Liver (tissue), 3 donors: ENCODE data around the gene TMED1.

Experiments
- EGR1 ChIP-seq, 2 donors: IDR thresholded peaks; 2 replicates each; pipeline ENCODE4 v1.6.1; 2016 to 2018; ENCODE audit warnings: antibody characterized with exemption in 2 of 2, low read depth in 2 of 2
- FOXA2 ChIP-seq: IDR thresholded peaks from 2 replicates; pipeline ENCODE4 v1.6.1; 2016; ENCODE audit warnings: antibody characterized with exemption
- GABPA ChIP-seq, 2 donors: IDR thresholded peaks in 1 of 2; conservative IDR thresholded peaks in 1 of 2; 2 replicates each; pipeline ENCODE4 v1.6.1; 2016; ENCODE audit warnings: antibody characterized with exemption in 2 of 2, mild to moderate bottlenecking in 1 of 2, moderate library complexity in 1 of 2
- JUND ChIP-seq, 2 donors: IDR thresholded peaks; 2 replicates each; pipeline ENCODE4 v1.6.1; 2016; ENCODE audit warnings: antibody characterized with exemption in 2 of 2
- NR2F2 ChIP-seq: IDR thresholded peaks from 2 replicates; pipeline ENCODE4 v1.6.1; 2016; ENCODE audit warnings: antibody characterized with exemption
- RAD21 ChIP-seq, 2 donors: IDR thresholded peaks; 2 replicates each; pipeline ENCODE4 v1.6.1; 2016; ENCODE audit warnings: antibody characterized with exemption in 2 of 2, mild to moderate bottlenecking in 2 of 2
- REST ChIP-seq: IDR thresholded peaks from 2 replicates; pipeline ENCODE4 v1.6.1; 2016; ENCODE audit warnings: antibody characterized with exemption, mild to moderate bottlenecking
- RXRA ChIP-seq, 2 donors: IDR thresholded peaks; 2 replicates each; pipeline ENCODE4 v1.6.1; 2017 to 2018; ENCODE audit warnings: antibody characterized with exemption in 2 of 2, mild to moderate bottlenecking in 1 of 2
- SP1 ChIP-seq: IDR thresholded peaks from 2 replicates; pipeline ENCODE4 v1.6.1; 2018; ENCODE audit warnings: antibody characterized with exemption, mild to moderate bottlenecking
- TAF1 ChIP-seq: conservative IDR thresholded peaks from 2 replicates; pipeline ENCODE4 v1.6.1; 2016; ENCODE audit warnings: antibody characterized with exemption, mild to moderate bottlenecking
- ZBTB33 ChIP-seq: IDR thresholded peaks from 2 replicates; pipeline ENCODE4 v1.6.1; 2016; ENCODE audit warnings: antibody characterized with exemption
- TF ChIP-seq, protein P1 (sequence below): fragments of 150-350 bp; IDR thresholded peaks from 2 replicates; pipeline ENCODE4 v1.5.1; 2017; ENCODE audit warnings: improper control_type of control experiment, low read depth, low read length; ENCODE audit not compliant: missing input control
- TF ChIP-seq, protein P2 (sequence below): IDR thresholded peaks from 2 replicates; pipeline ENCODE4 v1.6.1; 2016; ENCODE audit warnings: antibody characterized with exemption
- TF ChIP-seq, protein P3 (sequence below): IDR thresholded peaks from 2 replicates; pipeline ENCODE4 v1.6.1; 2016; ENCODE audit warnings: antibody characterized with exemption
- donor health status: healthy.
- donor health status: healthy.

- TF ChIP-seq RXRA (IDR thresholded peaks at IDR 0.05), result no peak
- TF ChIP-seq, protein P1, sequence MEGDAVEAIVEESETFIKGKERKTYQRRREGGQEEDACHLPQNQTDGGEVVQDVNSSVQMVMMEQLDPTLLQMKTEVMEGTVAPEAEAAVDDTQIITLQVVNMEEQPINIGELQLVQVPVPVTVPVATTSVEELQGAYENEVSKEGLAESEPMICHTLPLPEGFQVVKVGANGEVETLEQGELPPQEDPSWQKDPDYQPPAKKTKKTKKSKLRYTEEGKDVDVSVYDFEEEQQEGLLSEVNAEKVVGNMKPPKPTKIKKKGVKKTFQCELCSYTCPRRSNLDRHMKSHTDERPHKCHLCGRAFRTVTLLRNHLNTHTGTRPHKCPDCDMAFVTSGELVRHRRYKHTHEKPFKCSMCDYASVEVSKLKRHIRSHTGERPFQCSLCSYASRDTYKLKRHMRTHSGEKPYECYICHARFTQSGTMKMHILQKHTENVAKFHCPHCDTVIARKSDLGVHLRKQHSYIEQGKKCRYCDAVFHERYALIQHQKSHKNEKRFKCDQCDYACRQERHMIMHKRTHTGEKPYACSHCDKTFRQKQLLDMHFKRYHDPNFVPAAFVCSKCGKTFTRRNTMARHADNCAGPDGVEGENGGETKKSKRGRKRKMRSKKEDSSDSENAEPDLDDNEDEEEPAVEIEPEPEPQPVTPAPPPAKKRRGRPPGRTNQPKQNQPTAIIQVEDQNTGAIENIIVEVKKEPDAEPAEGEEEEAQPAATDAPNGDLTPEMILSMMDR, result no peak
- TF ChIP-seq, protein P2, sequence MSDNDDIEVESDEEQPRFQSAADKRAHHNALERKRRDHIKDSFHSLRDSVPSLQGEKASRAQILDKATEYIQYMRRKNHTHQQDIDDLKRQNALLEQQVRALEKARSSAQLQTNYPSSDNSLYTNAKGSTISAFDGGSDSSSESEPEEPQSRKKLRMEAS, result no peak
- TF ChIP-seq REST, result no peak
- TF ChIP-seq, protein P3, sequence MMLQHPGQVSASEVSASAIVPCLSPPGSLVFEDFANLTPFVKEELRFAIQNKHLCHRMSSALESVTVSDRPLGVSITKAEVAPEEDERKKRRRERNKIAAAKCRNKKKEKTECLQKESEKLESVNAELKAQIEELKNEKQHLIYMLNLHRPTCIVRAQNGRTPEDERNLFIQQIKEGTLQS, result no peak
- no peak for TF ChIP-seq NR2F2
- TF ChIP-seq TAF1, result no peak
- no peak for TF ChIP-seq ZBTB33
- TF ChIP-seq RAD21 (IDR thresholded peaks at IDR 0.05), result no peak
- TF ChIP-seq FOXA2, result no peak
- TF ChIP-seq JUND (IDR thresholded peaks at IDR 0.05), result no peak
- TF ChIP-seq GABPA (IDR thresholded peaks at IDR 0.05 in 1 of 2, conservative IDR thresholded peaks at IDR 0.05 in 1 of 2), result no peak
- TF ChIP-seq SP1, result no peak
- TF ChIP-seq EGR1 (IDR thresholded peaks at IDR 0.05; ENCODE audit: low read depth in 2 of 2), result no peak
Measured at GRCh38 chr19:10803252-10803651, 32.8 kb downstream of the TMED1 start.
